Uterus (tissue), 2 donors: ENCODE results near the gene LRP1B.

Source experiments
- CTCF ChIP-seq, 4 experiments: fragments of 200-600 bp in 2 of 4; fragments of 450-650 bp in 2 of 4; sonication (generic) in 2 of 4; IDR thresholded peaks; one replicate each; pipeline ENCODE4 v1.5.1; 2016 to 2019; ENCODE audit warnings: antibody characterized with exemption in 4 of 4, mild to moderate bottlenecking in 2 of 4, moderate library complexity in 1 of 4
- POLR2A ChIP-seq, 2 donors: fragments of 450-650 bp; IDR thresholded peaks; one replicate each; pipeline ENCODE4 v1.6.1; 2016; ENCODE audit warnings: antibody characterized with exemption in 2 of 2, mild to moderate bottlenecking in 1 of 2, moderate library complexity in 1 of 2

- TF ChIP-seq CTCF (IDR thresholded peaks at IDR 0.05) = no peak
- no peak for TF ChIP-seq POLR2A (IDR thresholded peaks at IDR 0.05)
Measured at GRCh38 chr2:140552634-140553033, 1578.2 kb downstream of the LRP1B start.
